GM18505 (cell line): Measurements from ENCODE around the gene HOXD9.

Experiments used
- ATAC-seq: cut with Tn5 transposase; IDR thresholded peaks from one replicate; pipeline ENCODE4 v1.9.1; 2021; ENCODE audit not compliant: unreplicated experiment
- POLR2A ChIP-seq: IDR thresholded peaks from 4 replicates; pipeline ENCODE4 v1.6.1; 2011; ENCODE audit warnings: borderline replicate concordance; ENCODE audit not compliant: insufficient read depth, insufficient read length; ENCODE audit errors: extremely low read depth

Gene HOXD9

GRCh38 chr2:176106581-176107539 is 15.7 kb upstream of the HOXD9 start, which contains the start of gene HOXD11:
HOXD11 (plus strand) TSS chr2:176107280; CDS start chr2:176107356, 76 bp downstream.
- ATAC-seq: no peak
- no peak for TF ChIP-seq POLR2A

GRCh38 chr2:176107731-176108181 is 14.8 kb upstream of the HOXD9 start:
- no peak for ATAC-seq
- no peak for TF ChIP-seq POLR2A

GRCh38 chr2:176109192-176109901 is 13.2 kb upstream of the HOXD9 start:
- no peak for ATAC-seq
- TF ChIP-seq POLR2A: no peak

GRCh38 chr2:176109946-176110345 is 12.6 kb upstream of the HOXD9 start:
- ATAC-seq: no peak
- no peak for TF ChIP-seq POLR2A

- TF ChIP-seq POLR2A: no peak
- ATAC-seq: no peak
These were observed 11.9 kb upstream of the HOXD9 start for GRCh38 chr2:176110415-176111308.

- TF ChIP-seq POLR2A: no peak
- no peak for ATAC-seq
These were observed 11.2 kb upstream of the HOXD9 start for GRCh38 chr2:176111309-176111663.

GRCh38 chr2:176111846-176112374 is 10.6 kb upstream of the HOXD9 start:
- TF ChIP-seq POLR2A: no peak
- ATAC-seq: no peak

- no peak for TF ChIP-seq POLR2A
- ATAC-seq: no peak
These were observed 9.9 kb upstream of the HOXD9 start for GRCh38 chr2:176112375-176113302.

GRCh38 chr2:176114120-176114929 is 8.2 kb upstream of the HOXD9 start:
- no peak for ATAC-seq
- no peak for TF ChIP-seq POLR2A

GRCh38 chr2:176114930-176115625 is 7.4 kb upstream of the HOXD9 start:
- no peak for ATAC-seq
- TF ChIP-seq POLR2A: no peak
